H9 (cell line): ENCODE measurements around the gene CHSY1. TPM values are rescaled to one million over a fixed set of nuclear protein-coding genes. Genes with fewer than 3 reads are reported as not detected.

Experiments
- DNase-seq: peaks from one replicate; pipeline ENCODE4 v3.0.0-alpha.2; 2017
- H2AFZ ChIP-seq: one replicate; pipeline ENCODE4 v1.6.1; 2013; ENCODE audit warnings: mild to moderate bottlenecking, low read length, control low read depth, moderate library complexity
- H2AK5ac ChIP-seq: 2 replicates; pipeline ENCODE4 v1.6.1; 2013; ENCODE audit warnings: low read length, control low read depth, mixed read lengths; ENCODE audit not compliant: insufficient read length
- H2BK120ac ChIP-seq: one replicate; pipeline ENCODE4 v1.6.1; 2013; ENCODE audit warnings: low read depth, mild to moderate bottlenecking, low read length, control low read depth, inconsistent platforms; ENCODE audit not compliant: poor library complexity, severe bottlenecking
- H2BK12ac ChIP-seq: 2 replicates; pipeline ENCODE4 v1.6.1; 2013; ENCODE audit warnings: low read length, control low read depth, mixed read lengths, low read depth; ENCODE audit not compliant: insufficient read length
- H2BK15ac ChIP-seq: 2 replicates; pipeline ENCODE4 v1.6.1; 2013; ENCODE audit warnings: low read depth, low read length, control low read depth
- H2BK20ac ChIP-seq: one replicate; pipeline ENCODE4 v1.6.1; 2013; ENCODE audit warnings: low read depth, mild to moderate bottlenecking, low read length, control low read depth, inconsistent platforms; ENCODE audit not compliant: poor library complexity, severe bottlenecking
- H2BK5ac ChIP-seq: 2 replicates; pipeline ENCODE4 v1.6.1; 2013; ENCODE audit warnings: low read length, control low read depth, mixed read lengths; ENCODE audit not compliant: insufficient read length
- H3K14ac ChIP-seq: 2 replicates; pipeline ENCODE4 v1.6.1; 2013; ENCODE audit warnings: low read length, control low read depth; ENCODE audit not compliant: insufficient read depth
- H3K18ac ChIP-seq: 2 replicates; pipeline ENCODE4 v1.6.1; 2013; ENCODE audit warnings: low read depth, mild to moderate bottlenecking, mixed read lengths, low read length, control low read depth; ENCODE audit not compliant: insufficient read length
- H3K23ac ChIP-seq: 2 replicates; pipeline ENCODE4 v1.6.1; 2013; ENCODE audit warnings: low read length, control low read depth, mixed read lengths, low read depth; ENCODE audit not compliant: insufficient read length
- H3K23me2 ChIP-seq: 2 replicates; pipeline ENCODE4 v1.6.1; 2013; ENCODE audit warnings: low read depth, mild to moderate bottlenecking, mixed read lengths, low read length, control low read depth; ENCODE audit not compliant: insufficient read length, poor library complexity, severe bottlenecking
- H3K27ac ChIP-seq: 2 replicates; pipeline ENCODE4 v1.5.1; 2013; ENCODE audit warnings: low read length, control low read depth, mixed read lengths, low read depth; ENCODE audit not compliant: insufficient read length
- H3K27me3 ChIP-seq: 2 replicates; pipeline ENCODE4 v1.6.1; 2013; ENCODE audit warnings: low read length, control low read depth, inconsistent platforms; ENCODE audit not compliant: insufficient read depth
- H3K4ac ChIP-seq: 2 replicates; pipeline ENCODE4 v1.6.1; 2013; ENCODE audit warnings: low read depth, mild to moderate bottlenecking, control low read depth, inconsistent platforms, low read length, moderate library complexity
- H3K4me1 ChIP-seq: 2 replicates; pipeline ENCODE4 v1.6.1; 2013; ENCODE audit warnings: low read length, control low read depth, inconsistent platforms; ENCODE audit not compliant: insufficient read depth
- H3K4me2 ChIP-seq: 2 replicates; pipeline ENCODE4 v1.6.1; 2013; ENCODE audit warnings: low read length, control low read depth, mixed read lengths; ENCODE audit not compliant: insufficient read length, insufficient read depth
- H3K56ac ChIP-seq: 2 replicates; pipeline ENCODE4 v1.6.1; 2013; ENCODE audit warnings: low read depth, mild to moderate bottlenecking, mixed read lengths, low read length, control low read depth; ENCODE audit not compliant: insufficient read length
- H3K79me1 ChIP-seq: 2 replicates; pipeline ENCODE4 v1.6.1; 2013; ENCODE audit warnings: low read depth, mild to moderate bottlenecking, moderate library complexity, low read length, control low read depth, inconsistent platforms; ENCODE audit not compliant: insufficient read depth, poor library complexity, severe bottlenecking
- H3K79me2 ChIP-seq: 2 replicates; pipeline ENCODE4 v1.6.1; 2013; ENCODE audit warnings: low read length, control low read depth, inconsistent platforms; ENCODE audit not compliant: insufficient read depth
- H3K9ac ChIP-seq: 2 replicates; pipeline ENCODE4 v1.6.1; 2013; ENCODE audit warnings: low read length, control low read depth, mixed read lengths; ENCODE audit not compliant: insufficient read length; ENCODE audit errors: extremely low read depth
- H3K9me3 ChIP-seq: one replicate; pipeline ENCODE4 v1.6.1; 2013; ENCODE audit warnings: low read depth, low read length, inconsistent platforms; ENCODE audit not compliant: control insufficient read depth
- H3T11ph ChIP-seq: one replicate; pipeline ENCODE4 v1.6.1; 2013; ENCODE audit warnings: mild to moderate bottlenecking, low read length, control low read depth, inconsistent platforms
- H4K20me1 ChIP-seq: one replicate; pipeline ENCODE4 v1.6.1; 2013; ENCODE audit not compliant: control insufficient read depth, insufficient read length, insufficient read depth
- H4K5ac ChIP-seq: 2 replicates; pipeline ENCODE4 v1.6.1; 2013; ENCODE audit warnings: low read depth, mild to moderate bottlenecking, mixed read lengths, low read length, control low read depth; ENCODE audit not compliant: insufficient read length
- H4K8ac ChIP-seq: replicated peaks from 2 replicates; pipeline ENCODE4 v1.6.1; 2013; ENCODE audit warnings: low read length, control low read depth, mixed read lengths, low read depth; ENCODE audit not compliant: insufficient read length
- H4K91ac ChIP-seq: 2 replicates; pipeline ENCODE4 v1.6.1; 2013; ENCODE audit warnings: low read depth, mild to moderate bottlenecking, moderate library complexity, mixed read lengths, low read length, control low read depth; ENCODE audit not compliant: insufficient read length
- H3K27ac Mint-ChIP-seq, 3 experiments: 2 replicates in 2 of 3; 3 replicates in 1 of 3; pipeline ENCODE4 v1.8.0; 2020 to 2021; ENCODE audit warnings: mixed read lengths in 3 of 3, mild to moderate bottlenecking in 1 of 3, moderate library complexity in 1 of 3
- H3K27me3 Mint-ChIP-seq: 2 replicates; pipeline ENCODE4 v1.8.0; 2021; ENCODE audit warnings: low read depth, mild to moderate bottlenecking, moderate library complexity, mixed read lengths
- H3K36me3 Mint-ChIP-seq, 3 experiments: 2 replicates in 2 of 3; 3 replicates in 1 of 3; pipeline ENCODE4 v1.8.0; 2020 to 2021; ENCODE audit warnings: low read depth in 3 of 3, mixed read lengths in 3 of 3; ENCODE audit not compliant: insufficient read depth in 1 of 3
- H3K4me1 Mint-ChIP-seq, 2 experiments: 2 replicates each; pipeline ENCODE4 v1.8.0; 2020; ENCODE audit warnings: mixed read lengths in 2 of 2
- H3K4me3 Mint-ChIP-seq, 2 experiments: 2 replicates in 1 of 2; 3 replicates in 1 of 2; pipeline ENCODE4 v1.8.0; 2020 to 2021; ENCODE audit warnings: mild to moderate bottlenecking in 2 of 2, mixed read lengths in 2 of 2, moderate library complexity in 1 of 2
- H3K9me3 Mint-ChIP-seq, 2 experiments: 2 replicates in 1 of 2; 3 replicates in 1 of 2; pipeline ENCODE4 v1.8.0; 2020; ENCODE audit warnings: mild to moderate bottlenecking in 2 of 2, mixed read lengths in 2 of 2, moderate library complexity in 1 of 2
- CTCF ChIP-seq: fragments of 200-600 bp; sonication (generic); conservative IDR thresholded peaks from 3 replicates; pipeline ENCODE4 v1.8.0; 2021; ENCODE audit warnings: antibody characterized with exemption, mild to moderate bottlenecking
- WGBS: extraction: QIAGEN DNeasy Blood & Tissue Kit; methylation state at CpG from one replicate; pipeline ENCODE4 v1.1.7; 2013; ENCODE audit warnings: missing lambda C conversion rate, low lambda C conversion rate, mixed read lengths; ENCODE audit not compliant: insufficient read length; ENCODE audit errors: extremely low coverage; 5-methylcytosine and 5-hydroxymethylcytosine counted together
- total RNA-seq: library from RNA; stranded (reverse); gene quantifications from 2 replicates; pipeline ENCODE4 v1.2.1, GENCODE V29; 2021

CHSY1 gene
- total RNA-seq, 1 experiment from 2014 or later, result 68.3 TPM

GRCh38 chr15:101204739-101205535 lies 46.9 kb downstream of the CHSY1 start:
- no peaks in the 10 kb centered on the region for H4K20me1 ChIP-seq
- H3K23me2 ChIP-seq, result peaks cover 2% of the 10 kb centered on the region

More at GRCh38 chr15:101204739-101205535, 46.9 kb downstream of the CHSY1 start:
- Mint-ChIP-seq H3K4me1 (peaks cover 30 to 46% of the 10 kb centered on the region in 2 experiments), H3K27me3 (no peaks in the 10 kb centered on the region; the same call in 1 of the 2 replicates), H3K4me3 (no peak overlapping the region), H3K36me3 (peaks cover 0 to 8% (median 7%) of the 10 kb centered on the region in 3 experiments; a peak in 5 of 7 replicates), H3K9me3 (no peaks in the 10 kb centered on the region), H3K27ac (no peak overlapping the region)
- Histone ChIP-seq H3K56ac (no peak overlapping the region), H3K4me1 (peaks cover 5% of the 10 kb centered on the region; the same call in 1 of the 2 replicates), H3K14ac (no peak overlapping the region), H3K4me2 (no peak overlapping the region), H3K79me1 (peaks cover 7% of the 10 kb centered on the region), H3K27ac (no peak overlapping the region), H2BK120ac (no peak overlapping the region), H2AFZ (no peak overlapping the region), H4K91ac (no peak overlapping the region), H4K8ac (no peak overlapping the region), H2AK5ac (no peak overlapping the region), H2BK15ac (no peak overlapping the region), H4K5ac (no peak overlapping the region), H3K4ac (no peak overlapping the region), H2BK5ac (no peak overlapping the region), H3K9ac (no peak overlapping the region), H3K27me3 (no peaks in the 10 kb centered on the region), H3T11ph (no peak overlapping the region), H3K18ac (no peak overlapping the region), H2BK20ac (no peak overlapping the region), H2BK12ac (no peak overlapping the region), H3K23ac (no peak overlapping the region), H3K79me2 (peaks cover 37% of the 10 kb centered on the region; the same call in 1 of the 2 replicates), H3K9me3 (no peaks in the 10 kb centered on the region)
- no peak for DNase-seq
- no peak for TF ChIP-seq CTCF
- no CpG with 5 or more reads among the region's 5 CpGs for WGBS
